Activated naive CD8-positive, alpha-beta T cell (primary cell): ENCODE results near the gene ZNF155.
A peak's percentile ranks its signal among the peaks of the same experiment; 100 is the strongest.
"Not testable (repeated sequence)": the region's sequence is repeated elsewhere in the genome, so short reads cannot be mapped to it uniquely, and the experiment has no call there.

Experiments used
- H3K27ac Mint-ChIP-seq: one replicate; pipeline ENCODE4 v1.8.0; 2021; ENCODE audit warnings: mixed read lengths
- H3K27me3 Mint-ChIP-seq: one replicate; pipeline ENCODE4 v1.8.0; 2021; ENCODE audit warnings: mixed read lengths
- H3K36me3 Mint-ChIP-seq: one replicate; pipeline ENCODE4 v1.8.0; 2021; ENCODE audit warnings: mixed read lengths
- H3K4me1 Mint-ChIP-seq: one replicate; pipeline ENCODE4 v1.8.0; 2021; ENCODE audit warnings: low read depth, mixed read lengths
- H3K4me3 Mint-ChIP-seq: one replicate; pipeline ENCODE4 v1.8.0; 2021; ENCODE audit warnings: mild to moderate bottlenecking, mixed read lengths
- H3K9me3 Mint-ChIP-seq: one replicate; pipeline ENCODE4 v1.8.0; 2021; ENCODE audit warnings: low read depth, mixed read lengths

The ZNF155 gene

DNA sequence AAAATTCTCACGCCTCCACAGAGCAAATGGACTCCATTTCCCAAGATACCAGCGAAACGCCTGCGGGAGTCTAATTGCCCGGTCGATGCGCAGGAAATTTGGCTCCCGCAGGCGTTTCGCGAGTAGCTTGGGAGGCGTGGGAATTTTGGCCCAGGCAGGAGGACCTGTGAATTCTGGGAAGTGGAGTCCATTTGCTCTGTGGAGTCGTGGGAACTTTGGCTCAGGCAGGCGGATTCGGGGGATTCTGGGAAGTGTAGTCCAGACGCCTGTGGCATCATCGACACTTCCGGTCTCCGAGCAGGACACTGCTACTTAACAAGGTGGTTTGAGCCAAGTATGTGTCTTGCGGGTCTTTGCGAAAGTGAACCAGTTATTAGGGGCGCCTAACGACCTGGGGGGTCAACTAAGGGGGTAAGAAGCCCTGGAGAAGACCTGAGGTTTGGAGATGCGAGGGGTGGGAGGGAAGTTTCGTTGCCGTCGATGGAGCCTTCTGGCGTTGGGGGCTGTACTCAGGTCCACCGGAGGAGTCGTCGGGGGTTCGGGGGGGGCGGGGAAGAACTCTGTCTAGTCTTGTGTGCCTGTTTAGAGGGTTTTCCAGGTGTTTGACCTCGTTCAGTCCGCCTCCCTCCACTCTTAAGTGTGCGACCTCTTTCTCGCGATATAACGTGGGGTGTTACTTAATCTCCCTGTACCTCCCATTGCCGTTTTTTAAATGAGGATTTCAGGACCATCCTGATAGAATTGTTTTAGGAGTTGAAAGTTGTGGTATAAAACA lies at the start of gene ZNF155:
Gene ZNF155, plus strand, starts transcription at position 277 of the 775 bp plus-strand sequence. CDS start 4,356 bp downstream, outside the sequence.
- peak within 1 kb of the TSS; percentile 98 for H3K4me3 Mint-ChIP-seq
- H3K9me3 Mint-ChIP-seq, result peaks cover 9% of the 10 kb centered on the region
- H3K4me1 Mint-ChIP-seq, result peaks cover 13% of the 10 kb centered on the region
- peak within 1 kb of the TSS; percentile 94 for H3K27ac Mint-ChIP-seq
- H3K36me3 Mint-ChIP-seq, result peaks cover 14% of the 10 kb centered on the region
- no peaks in the 10 kb centered on the region for H3K27me3 Mint-ChIP-seq

DNA sequence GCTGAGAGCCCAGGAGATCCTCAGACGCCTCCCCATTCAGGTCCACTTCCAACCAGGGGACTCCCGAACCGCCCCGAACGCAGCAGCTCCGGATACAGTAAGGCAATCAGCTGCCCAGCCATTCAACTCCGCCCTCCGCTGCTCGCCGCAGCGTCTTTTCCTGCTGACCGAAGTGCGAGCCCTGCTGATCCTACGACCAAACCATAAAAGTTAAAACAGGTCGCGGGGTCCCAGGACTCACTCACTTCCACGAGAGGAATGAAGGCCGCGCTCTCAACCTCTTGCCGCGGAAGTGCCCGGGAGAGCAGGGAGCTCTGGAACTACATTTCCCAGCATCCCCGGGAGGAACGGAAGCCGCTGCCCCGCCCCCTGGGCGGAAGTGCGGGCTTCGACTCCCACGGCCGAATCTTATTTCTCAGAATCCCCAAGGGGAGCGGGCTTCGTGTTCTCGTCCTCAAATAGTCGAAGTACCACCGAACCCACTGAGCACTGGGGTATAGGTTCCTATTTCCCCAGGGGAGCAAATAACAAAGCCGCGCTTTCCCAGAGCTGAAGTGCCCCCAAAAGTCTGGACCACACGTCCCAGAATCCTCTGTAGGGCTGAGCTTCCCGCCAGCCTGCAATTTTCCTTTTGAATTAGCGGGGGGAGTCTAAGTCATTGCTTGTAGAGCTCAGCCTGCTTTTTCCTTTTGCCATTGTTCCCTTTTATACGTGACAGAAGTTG lies 48.8 kb upstream of the ZNF155 start, which contains the start of gene ZNF45:
Gene ZNF45, minus strand, starts transcription at position 298 of the 724 bp plus-strand sequence. CDS start 13,097 bp downstream, outside the sequence.
- Mint-ChIP-seq H3K27me3 (no peaks in the 10 kb centered on the region), H3K27ac (peak within 1 kb of the TSS; percentile 82), H3K9me3 (no peaks in the 10 kb centered on the region), H3K4me3 (peak within 1 kb of the TSS; percentile 93), H3K4me1 (peaks cover 29% of the 10 kb centered on the region), H3K36me3 (peaks cover 30% of the 10 kb centered on the region)

DNA sequence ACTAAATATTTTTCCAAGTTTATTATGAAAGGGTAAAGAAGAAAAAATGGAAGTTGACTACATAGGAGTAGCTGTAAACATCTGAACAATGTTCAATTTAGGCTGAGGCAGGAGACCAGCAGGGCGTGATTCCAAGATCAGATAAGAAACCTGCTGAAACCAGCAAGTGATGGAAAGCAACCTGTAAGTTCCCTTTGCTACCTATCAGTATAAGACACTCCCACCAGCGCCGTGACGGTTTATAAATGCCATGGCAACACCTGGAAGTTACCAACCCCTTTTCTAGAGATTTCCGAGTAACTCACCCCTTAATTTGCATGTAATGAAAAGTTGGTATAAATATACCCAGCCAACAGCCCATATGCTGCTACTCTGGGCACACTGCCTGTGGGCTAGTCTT lies 47.8 kb upstream of the ZNF155 start:
- Mint-ChIP-seq H3K27ac (no peak overlapping the region), H3K36me3 (peaks cover 24% of the 10 kb centered on the region), H3K27me3 (peaks cover 2% of the 10 kb centered on the region), H3K4me3 (peak overlapping the region; percentile 93), H3K9me3 (no peaks in the 10 kb centered on the region), H3K4me1 (peaks cover 29% of the 10 kb centered on the region)

DNA sequence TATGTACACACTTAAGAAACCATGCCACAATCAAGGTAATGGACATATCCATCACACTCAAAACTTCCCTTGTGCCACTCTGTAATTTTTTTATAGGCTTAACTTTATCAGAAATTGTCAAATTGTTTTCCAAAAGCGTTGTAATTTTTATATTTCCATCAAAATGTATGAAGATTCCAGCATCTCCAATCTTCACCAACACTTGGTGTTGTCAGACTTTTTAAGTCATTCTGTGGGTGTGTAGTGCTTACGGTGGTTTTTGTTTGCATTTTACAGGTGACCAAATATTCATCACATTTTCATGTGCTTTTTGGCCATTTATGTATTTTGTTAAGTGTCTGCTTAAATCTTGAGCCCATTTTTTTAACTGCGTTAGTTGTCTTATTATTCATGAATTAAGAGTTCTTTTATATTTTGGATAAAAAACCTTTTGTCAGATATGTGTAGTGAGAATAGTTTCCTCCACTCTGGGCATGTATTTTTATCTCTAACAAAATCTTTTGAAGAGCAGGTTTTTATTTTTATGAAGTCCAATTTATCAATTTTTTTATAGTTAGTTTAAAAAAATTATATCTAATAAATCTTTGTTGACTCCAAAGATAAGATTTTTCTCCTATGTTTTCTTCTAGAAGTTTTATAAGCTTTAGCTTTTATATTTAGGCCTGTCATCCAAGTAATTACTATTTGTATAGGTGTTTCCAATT lies 44.3 kb upstream of the ZNF155 start:
- H3K9me3 Mint-ChIP-seq, result no peaks in the 10 kb centered on the region
- peaks cover 8% of the 10 kb centered on the region for H3K27me3 Mint-ChIP-seq
- H3K36me3 Mint-ChIP-seq, result peaks cover 8% of the 10 kb centered on the region
- H3K4me3 Mint-ChIP-seq, result no peak overlapping the region
- peaks cover 9% of the 10 kb centered on the region for H3K4me1 Mint-ChIP-seq
- H3K27ac Mint-ChIP-seq, result no peak overlapping the region

DNA sequence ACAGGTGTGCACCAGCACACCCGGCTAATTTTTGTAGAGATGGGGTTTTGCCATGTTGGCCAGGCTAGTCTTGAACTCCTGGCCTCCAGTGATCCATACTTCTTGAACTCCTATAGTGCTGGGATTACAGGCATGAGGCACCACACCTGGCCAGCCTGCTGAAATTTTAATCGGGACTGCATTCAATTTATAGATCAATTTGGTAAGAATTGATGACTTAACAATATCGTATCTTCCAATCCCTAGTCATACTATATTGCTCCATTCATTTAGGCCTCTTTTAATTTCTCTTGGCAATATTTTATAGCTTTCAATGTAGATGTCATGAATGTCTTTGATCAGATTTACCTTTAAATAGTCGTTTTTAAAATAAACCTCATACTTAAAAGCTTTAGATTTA lies 43.3 kb upstream of the ZNF155 start:
- peaks cover 8% of the 10 kb centered on the region for H3K27me3 Mint-ChIP-seq
- H3K4me3 Mint-ChIP-seq, result no peak overlapping the region
- no peak overlapping the region for H3K27ac Mint-ChIP-seq
- H3K9me3 Mint-ChIP-seq, result no peaks in the 10 kb centered on the region
- peaks cover 3% of the 10 kb centered on the region for H3K4me1 Mint-ChIP-seq
- peaks cover 8% of the 10 kb centered on the region for H3K36me3 Mint-ChIP-seq

DNA sequence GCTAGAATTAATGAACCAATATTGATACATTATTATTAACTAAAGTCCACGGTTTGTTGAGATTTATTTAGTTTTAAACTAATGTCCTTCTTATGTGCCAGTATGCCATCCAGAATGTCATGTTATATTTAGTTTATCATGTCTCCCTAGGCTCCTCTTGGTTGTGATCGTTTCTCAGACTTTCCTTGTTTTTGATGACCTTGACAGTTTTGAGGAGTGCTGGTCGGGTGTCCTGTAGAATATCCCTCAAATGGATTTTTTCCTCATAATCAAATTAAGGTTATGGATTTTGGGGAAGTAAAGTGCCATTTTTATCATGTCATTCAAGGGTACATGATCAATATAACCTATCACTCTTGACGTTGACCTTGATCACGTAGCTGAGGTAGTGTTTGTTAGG lies 42.8 kb upstream of the ZNF155 start:
- Mint-ChIP-seq H3K36me3 (peaks cover 12% of the 10 kb centered on the region), H3K27me3 (peaks cover 13% of the 10 kb centered on the region), H3K4me3 (no peak overlapping the region), H3K9me3 (no peaks in the 10 kb centered on the region), H3K4me1 (no peaks in the 10 kb centered on the region), H3K27ac (no peak overlapping the region)

DNA sequence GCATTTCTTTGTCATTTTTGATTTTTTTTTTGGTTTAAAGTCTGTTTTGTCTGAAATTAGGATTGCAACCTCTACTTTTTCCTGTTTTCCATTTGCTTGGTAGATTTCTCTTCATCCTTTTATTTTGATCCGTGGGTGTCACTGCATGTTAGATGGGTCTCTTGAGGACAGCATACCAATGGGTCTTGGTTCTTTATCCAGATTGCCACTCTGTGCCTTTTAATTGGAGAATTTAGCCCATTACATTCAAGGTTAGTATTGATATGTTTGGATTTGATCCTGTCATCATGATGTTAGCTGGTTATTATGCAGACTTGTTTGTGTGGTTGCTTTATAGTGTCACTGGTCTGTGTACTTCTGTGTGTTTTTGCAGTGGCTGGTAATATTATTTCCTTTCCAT lies 36.6 kb upstream of the ZNF155 start:
- H3K4me3 Mint-ChIP-seq, H3K27ac Mint-ChIP-seq, H3K4me1 Mint-ChIP-seq: not testable (repeated sequence)
- H3K27me3 Mint-ChIP-seq, result peaks cover 15% of the 10 kb centered on the region
- peaks cover 29% of the 10 kb centered on the region for H3K36me3 Mint-ChIP-seq
- peaks cover 34% of the 10 kb centered on the region for H3K9me3 Mint-ChIP-seq

DNA sequence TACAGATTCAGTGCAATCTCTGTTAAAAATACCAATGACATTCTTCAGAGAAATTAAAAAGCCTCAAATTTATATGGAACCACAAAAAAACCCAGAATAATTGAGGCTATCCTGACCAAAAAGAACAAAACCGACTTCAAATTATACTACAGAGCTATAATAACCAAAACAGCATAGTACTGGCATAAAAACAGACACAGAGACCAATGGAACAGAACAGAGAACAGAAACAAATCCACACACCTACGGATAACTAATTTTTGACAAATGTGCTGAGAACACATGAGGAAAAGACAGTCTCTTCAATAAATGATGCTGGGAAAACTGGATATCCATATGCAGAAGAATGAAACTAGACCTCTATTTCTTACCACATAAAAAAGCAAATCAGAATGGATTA lies 34.2 kb upstream of the ZNF155 start:
- not testable (repeated sequence) for H3K4me1 Mint-ChIP-seq, H3K27ac Mint-ChIP-seq
- Mint-ChIP-seq H3K27me3 (peaks cover 15% of the 10 kb centered on the region), H3K9me3 (peaks cover 36% of the 10 kb centered on the region), H3K4me3 (peak overlapping the region; percentile 68), H3K36me3 (peaks cover 31% of the 10 kb centered on the region)

DNA sequence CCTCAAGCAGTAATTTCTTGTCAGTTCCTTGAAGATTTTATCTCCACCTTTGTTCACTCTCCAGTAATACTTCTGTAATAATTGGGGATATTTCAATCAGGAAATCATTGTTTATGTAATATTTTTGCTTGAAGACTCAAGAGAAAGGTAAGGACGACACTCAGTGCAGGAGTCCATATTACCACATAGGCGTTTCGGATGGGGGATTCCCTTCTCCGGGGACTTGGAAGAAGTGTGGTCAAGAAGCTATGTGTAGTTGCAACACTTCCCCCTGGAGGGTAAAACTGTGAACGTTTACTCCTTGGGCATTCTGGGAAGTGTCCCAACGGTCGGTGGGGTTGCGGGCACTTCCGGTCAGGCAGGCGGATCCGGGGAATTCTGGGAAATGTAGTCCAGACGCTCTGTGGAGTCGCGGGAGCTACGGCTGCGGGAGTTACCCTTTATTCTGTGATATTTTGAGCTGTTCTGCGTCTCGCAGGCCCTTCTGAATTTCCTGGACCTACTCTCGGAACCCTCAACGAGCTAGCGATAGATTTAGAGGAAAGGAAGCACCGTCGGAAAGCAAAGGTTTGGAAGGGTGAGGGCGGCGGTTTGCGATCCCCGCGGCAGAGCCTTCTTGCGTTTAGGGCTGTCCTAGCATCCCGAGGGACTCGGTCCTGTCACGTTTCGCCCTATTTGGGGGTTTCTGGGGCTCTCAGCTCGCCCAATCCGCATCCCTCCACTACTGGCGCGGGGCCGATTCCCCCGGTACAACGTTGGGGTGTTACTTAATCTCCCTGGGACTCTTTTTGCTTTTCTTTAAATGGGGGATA lies 32.9 kb upstream of the ZNF155 start, which contains the start of gene ZNF221:
Gene ZNF221, plus strand, starts transcription at position 395 of the 812 bp plus-strand sequence. CDS start 11,499 bp downstream, outside the sequence.
- Mint-ChIP-seq H3K9me3 (peaks cover 44% of the 10 kb centered on the region), H3K36me3 (peaks cover 35% of the 10 kb centered on the region), H3K27ac (peak within 1 kb of the TSS; percentile 23), H3K4me1 (peaks cover 8% of the 10 kb centered on the region), H3K27me3 (peaks cover 12% of the 10 kb centered on the region), H3K4me3 (peak within 1 kb of the TSS; percentile 96)

DNA sequence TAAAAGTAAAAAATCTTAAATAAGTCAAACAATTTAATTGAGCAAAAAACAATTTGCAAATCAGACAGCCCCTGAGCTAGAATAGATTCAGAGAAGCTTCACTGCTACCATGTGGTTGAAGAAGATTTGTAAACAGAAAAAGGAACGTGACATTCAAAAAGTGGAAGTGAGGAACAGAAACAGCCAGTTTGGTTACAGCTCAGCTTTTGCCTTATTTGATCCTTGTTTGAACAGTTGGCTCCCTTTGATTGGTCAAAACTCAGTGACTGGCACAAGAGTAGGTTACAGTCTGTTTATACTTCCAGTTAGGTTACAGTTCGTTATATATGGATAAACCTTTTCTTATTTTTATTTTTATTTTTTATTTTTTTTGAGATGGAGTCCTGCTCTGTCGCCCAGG lies 27.2 kb upstream of the ZNF155 start:
- H3K4me1 Mint-ChIP-seq, result peaks cover 2% of the 10 kb centered on the region
- no peak overlapping the region for H3K4me3 Mint-ChIP-seq
- no peak overlapping the region for H3K27ac Mint-ChIP-seq
- H3K36me3 Mint-ChIP-seq, result peaks cover 37% of the 10 kb centered on the region
- H3K27me3 Mint-ChIP-seq, result peaks cover 1% of the 10 kb centered on the region
- H3K9me3 Mint-ChIP-seq, result peaks cover 34% of the 10 kb centered on the region

DNA sequence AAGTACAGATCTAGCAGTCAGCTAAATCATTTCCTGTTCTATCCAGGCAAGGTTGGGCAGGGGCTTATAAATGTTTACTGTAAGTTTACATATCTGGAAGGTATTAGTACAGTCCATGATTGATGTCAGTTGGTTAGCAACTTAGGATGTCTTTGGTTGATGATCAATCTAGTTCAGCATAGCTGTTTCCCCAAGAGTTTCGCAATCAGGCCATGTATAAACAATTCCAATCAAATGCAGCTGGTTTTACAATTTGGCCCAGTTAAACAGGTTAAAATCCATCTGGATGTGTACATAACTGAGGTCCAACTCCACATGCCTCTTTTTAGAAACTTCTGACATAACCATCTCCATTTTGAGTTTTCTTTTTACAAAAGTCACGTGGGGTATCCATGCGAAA lies 26.1 kb upstream of the ZNF155 start:
- no peaks in the 10 kb centered on the region for H3K4me1 Mint-ChIP-seq
- H3K36me3 Mint-ChIP-seq, result peaks cover 43% of the 10 kb centered on the region
- peaks cover 34% of the 10 kb centered on the region for H3K9me3 Mint-ChIP-seq
- H3K27me3 Mint-ChIP-seq, result peaks cover 1% of the 10 kb centered on the region
- H3K27ac Mint-ChIP-seq, result no peak overlapping the region
- no peak overlapping the region for H3K4me3 Mint-ChIP-seq

DNA sequence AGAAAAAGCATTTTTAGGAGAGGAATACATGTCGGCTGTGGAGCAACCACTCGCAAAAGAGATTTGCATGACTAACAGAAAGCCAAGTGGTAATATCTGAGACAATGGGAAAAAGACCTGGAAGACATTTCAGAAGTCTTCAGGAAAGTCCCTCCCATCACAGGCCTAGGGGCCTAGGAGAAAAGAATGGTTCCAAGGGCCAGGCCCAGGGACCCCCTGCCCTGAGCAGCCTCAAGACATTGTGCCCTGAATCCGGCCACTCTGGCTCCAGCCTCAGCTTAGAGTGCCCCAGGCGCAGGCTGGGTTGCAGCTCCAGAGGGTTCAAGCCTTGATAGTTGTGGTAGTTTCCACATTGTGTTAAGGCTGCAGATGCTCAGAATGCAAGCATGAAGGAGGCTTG lies 23.6 kb upstream of the ZNF155 start:
- no peaks in the 10 kb centered on the region for H3K27me3 Mint-ChIP-seq
- no peak overlapping the region for H3K4me3 Mint-ChIP-seq
- H3K36me3 Mint-ChIP-seq, result peaks cover 54% of the 10 kb centered on the region
- H3K27ac Mint-ChIP-seq, result no peak overlapping the region
- H3K4me1 Mint-ChIP-seq, result no peaks in the 10 kb centered on the region
- peaks cover 41% of the 10 kb centered on the region for H3K9me3 Mint-ChIP-seq

DNA sequence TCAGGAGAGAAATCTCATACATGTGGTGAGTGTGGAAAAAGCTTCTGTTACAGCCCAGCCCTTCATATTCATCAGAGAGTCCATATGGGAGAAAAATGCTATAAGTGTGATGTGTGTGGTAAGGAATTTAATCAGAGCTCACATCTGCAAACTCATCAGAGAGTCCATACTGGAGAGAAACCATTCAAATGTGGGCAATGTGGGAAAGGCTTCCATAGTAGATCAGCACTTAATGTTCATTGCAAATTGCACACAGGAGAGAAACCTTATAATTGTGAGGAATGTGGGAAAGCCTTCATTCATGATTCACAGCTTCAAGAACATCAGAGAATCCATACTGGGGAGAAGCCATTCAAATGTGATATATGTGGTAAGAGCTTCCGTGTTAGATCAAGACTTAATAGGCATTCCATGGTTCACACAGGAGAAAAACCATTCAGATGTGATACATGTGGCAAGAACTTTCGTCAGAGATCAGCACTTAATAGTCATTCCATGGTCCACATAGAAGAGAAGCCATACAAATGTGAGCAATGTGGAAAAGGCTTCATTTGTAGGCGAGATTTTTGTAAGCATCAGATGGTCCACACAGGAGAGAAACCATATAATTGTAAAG lies 17.8 kb upstream of the ZNF155 start:
- Mint-ChIP-seq H3K27ac (no peak overlapping the region), H3K9me3 (peaks cover 44% of the 10 kb centered on the region), H3K27me3 (no peaks in the 10 kb centered on the region), H3K4me3 (no peak overlapping the region), H3K4me1 (no peaks in the 10 kb centered on the region), H3K36me3 (peaks cover 67% of the 10 kb centered on the region)

DNA sequence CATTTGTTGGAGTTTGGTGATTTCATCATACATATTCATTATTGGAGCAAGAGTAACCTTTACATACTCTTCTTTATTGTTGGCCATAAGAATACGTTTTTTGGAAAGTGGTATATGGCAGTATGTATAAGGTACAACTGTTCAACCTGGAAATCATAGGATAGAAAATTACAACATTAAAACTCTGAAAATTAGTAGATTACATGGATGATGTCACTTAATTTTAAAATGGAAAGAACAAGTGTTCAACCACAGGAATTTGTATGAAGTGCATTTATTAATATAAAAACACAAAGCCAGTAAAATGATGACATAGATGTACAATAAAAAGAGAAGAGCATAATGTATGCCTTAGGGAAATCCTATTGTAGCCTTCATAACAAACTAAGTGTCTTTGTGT lies 7.3 kb upstream of the ZNF155 start:
- no peaks in the 10 kb centered on the region for H3K4me1 Mint-ChIP-seq
- no peaks in the 10 kb centered on the region for H3K27me3 Mint-ChIP-seq
- H3K27ac Mint-ChIP-seq, result no peak overlapping the region
- peaks cover 20% of the 10 kb centered on the region for H3K36me3 Mint-ChIP-seq
- H3K9me3 Mint-ChIP-seq, result peaks cover 37% of the 10 kb centered on the region
- no peak overlapping the region for H3K4me3 Mint-ChIP-seq
